ENCODE data around the gene FCRL3.

- no peak for TF ChIP-seq CTCF (IDR thresholded peaks at IDR 0.05)
- no peak for TF ChIP-seq POLR2AphosphoS5 (IDR thresholded peaks at IDR 0.05)
Observed at GRCh38 chr1:157673008-157673407, 27.6 kb downstream of the FCRL3 start.

Measured in sigmoid colon (tissue), 4 donors.